GM23338 (cell line): ENCODE data around the gene ACBD5. TPM values are rescaled to one million over a fixed set of nuclear protein-coding genes. Genes with fewer than 3 reads are reported as not detected.

Source experiments
- ATAC-seq: fragments of 200-7000 bp; cut with Tn5 transposase; 3 replicates; pipeline ENCODE4 v1.9.1; 2020
- DNase-seq: peaks from one replicate; pipeline ENCODE4 v3.0.0-alpha.2; 2015; ENCODE audit warnings: low spot score
- H2AFZ ChIP-seq: fragments of 200-600 bp; sonication (generic); 2 replicates; pipeline ENCODE4 v1.8.0; 2016; ENCODE audit warnings: antibody characterized with exemption, mild to moderate bottlenecking, moderate library complexity
- H3F3A ChIP-seq: fragments of 200-600 bp; sonication (generic); replicated peaks from 2 replicates; pipeline ENCODE4 v1.8.0; 2017; ENCODE audit warnings: antibody characterized with exemption, mixed run types, low read depth
- H3K27ac ChIP-seq: fragments of 200-600 bp; sonication (generic); 2 replicates; pipeline ENCODE4 v1.6.1; 2016; ENCODE audit warnings: low read depth
- H3K27me3 ChIP-seq: fragments of 200-600 bp; sonication (generic); 2 replicates; pipeline ENCODE4 v1.8.0; 2016; ENCODE audit warnings: mild to moderate bottlenecking, mixed run types, moderate library complexity; ENCODE audit not compliant: insufficient read depth
- H3K36me3 ChIP-seq: fragments of 200-600 bp; sonication (generic); 2 replicates; pipeline ENCODE4 v1.8.0; 2016; ENCODE audit warnings: mild to moderate bottlenecking; ENCODE audit not compliant: insufficient read depth
- H3K4me1 ChIP-seq: fragments of 200-600 bp; sonication (generic); 2 replicates; pipeline ENCODE4 v1.8.0; 2016; ENCODE audit warnings: mild to moderate bottlenecking, moderate library complexity; ENCODE audit not compliant: insufficient read depth
- H3K4me2 ChIP-seq: fragments of 200-600 bp; sonication (generic); 2 replicates; pipeline ENCODE4 v1.7.1; 2017; ENCODE audit warnings: mixed run types
- H3K4me3 ChIP-seq: fragments of 200-600 bp; sonication (generic); 2 replicates; pipeline ENCODE4 v1.6.1; 2016; ENCODE audit warnings: mixed run types
- H3K79me2 ChIP-seq: fragments of 200-600 bp; sonication (generic); replicated peaks from 2 replicates; pipeline ENCODE4 v1.8.0; 2017; ENCODE audit warnings: mild to moderate bottlenecking; ENCODE audit not compliant: insufficient read depth
- H3K9me2 ChIP-seq: fragments of 200-600 bp; sonication (generic); 2 replicates; pipeline ENCODE4 v1.8.0; 2017; ENCODE audit not compliant: insufficient read depth
- H4K20me1 ChIP-seq: fragments of 200-600 bp; sonication (generic); replicated peaks from 2 replicates; pipeline ENCODE4 v1.8.0; 2017; ENCODE audit warnings: mild to moderate bottlenecking; ENCODE audit not compliant: insufficient read depth
- H3K27ac Mint-ChIP-seq: 2 replicates; pipeline ENCODE4 v1.8.0; 2020; ENCODE audit warnings: inconsistent platforms, mild to moderate bottlenecking, moderate library complexity, mixed read lengths
- H3K27me3 Mint-ChIP-seq: 3 replicates; pipeline ENCODE4 v1.8.0; 2022; ENCODE audit warnings: low read depth, mild to moderate bottlenecking, moderate library complexity, mixed read lengths, inconsistent platforms; ENCODE audit not compliant: insufficient read depth, poor library complexity
- H3K36me3 Mint-ChIP-seq: 3 replicates; pipeline ENCODE4 v1.8.0; 2021; ENCODE audit warnings: low read depth, mild to moderate bottlenecking, inconsistent platforms, moderate library complexity, mixed read lengths
- H3K4me1 Mint-ChIP-seq: 3 replicates; pipeline ENCODE4 v1.8.0; 2020; ENCODE audit warnings: mild to moderate bottlenecking, inconsistent platforms, mixed read lengths
- H3K4me3 Mint-ChIP-seq: 3 replicates; pipeline ENCODE4 v1.8.0; 2021; ENCODE audit warnings: moderate library complexity, mild to moderate bottlenecking, inconsistent platforms, mixed read lengths
- H3K9me3 Mint-ChIP-seq: 3 replicates; pipeline ENCODE4 v1.8.0; 2020; ENCODE audit warnings: moderate library complexity, mild to moderate bottlenecking, inconsistent platforms, mixed read lengths
- CREB1 ChIP-seq: fragments of 250-450 bp; sonication (Bioruptor Pico); IDR thresholded peaks from 2 replicates; pipeline ENCODE4 v1.5.0; 2020; ENCODE audit warnings: low read depth, mild to moderate bottlenecking, moderate library complexity
- CTCF ChIP-seq, 2 experiments: fragments of 200-600 bp in 1 of 2; sonication (generic) in 1 of 2; conservative IDR thresholded peaks; 2 replicates each; pipeline versions ENCODE4 v1.5.1 to v1.6.1; 2016 to 2017; ENCODE audit warnings: antibody characterized with exemption in 2 of 2, low read depth in 2 of 2, mild to moderate bottlenecking in 2 of 2, moderate library complexity in 1 of 2
- ETS1 ChIP-seq: IDR thresholded peaks from 2 replicates; pipeline ENCODE4 v1.6.1; 2016; ENCODE audit warnings: antibody characterized with exemption
- EZH2 ChIP-seq: fragments of 200-600 bp; sonication (generic); IDR thresholded peaks from one replicate; pipeline ENCODE4 v1.8.0; 2017; ENCODE audit warnings: antibody characterized with exemption, mild to moderate bottlenecking, low read depth; ENCODE audit not compliant: unreplicated experiment
- EZH2phosphoT487 ChIP-seq: fragments of 200-600 bp; sonication (generic); IDR thresholded peaks from one replicate; pipeline ENCODE4 v1.8.1; 2018; ENCODE audit warnings: antibody characterized with exemption; ENCODE audit not compliant: unreplicated experiment
- JUNB ChIP-seq: IDR thresholded peaks from one replicate; pipeline ENCODE4 v1.6.1; 2016; ENCODE audit warnings: antibody characterized with exemption; ENCODE audit not compliant: unreplicated experiment
- NANOG ChIP-seq: IDR thresholded peaks from 2 replicates; pipeline ENCODE4 v1.6.1; 2016; ENCODE audit warnings: antibody characterized with exemption, borderline replicate concordance
- POLR2AphosphoS5 ChIP-seq: IDR thresholded peaks from 2 replicates; pipeline ENCODE4 v1.6.1; 2016; ENCODE audit warnings: antibody characterized with exemption, low read depth
- REST ChIP-seq: IDR thresholded peaks from one replicate; pipeline ENCODE4 v1.6.1; 2018; ENCODE audit warnings: antibody characterized with exemption; ENCODE audit not compliant: unreplicated experiment
- STAT1 ChIP-seq: IDR thresholded peaks from one replicate; pipeline ENCODE4 v1.6.1; 2016; ENCODE audit warnings: antibody characterized with exemption; ENCODE audit not compliant: unreplicated experiment
- ZNF114 ChIP-seq: fragments of 250-450 bp; sonication (Bioruptor Pico); IDR thresholded peaks from 2 replicates; pipeline ENCODE4 v1.5.0; 2020; ENCODE audit warnings: mild to moderate bottlenecking, moderate library complexity
- ZNF331 ChIP-seq: fragments of 250-450 bp; sonication (Bioruptor Pico); IDR thresholded peaks from 2 replicates; pipeline ENCODE4 v1.5.0; 2020; ENCODE audit warnings: low read depth, mild to moderate bottlenecking, moderate library complexity
- ZNF462 ChIP-seq: fragments of 250-450 bp; sonication (Bioruptor Pico); IDR thresholded peaks from 2 replicates; pipeline ENCODE4 v1.5.0; 2020; ENCODE audit warnings: mild to moderate bottlenecking, moderate library complexity
- polyA plus RNA-seq: library from polyadenylated mRNA; unstranded; fragments of >200 nt; fragmentation: Nextera tagmentation; extraction: Ambion mirVana; gene quantifications from 2 replicates; pipeline ENCODE4 v1.2.1, GENCODE V29; 2016
- total RNA-seq: library from RNA; depleted of rRNA; stranded (reverse); fragments of >200 nt; shearing (Covaris generic); gene quantifications from 2 replicates; pipeline ENCODE4 v1.2.3, GENCODE V29; 2014

The ACBD5 gene
- total and polyA plus RNA-seq, 2 experiments from 2014 or later = 9.8 to 10.1 TPM

- peaks cover 28% of the 10 kb centered on the region for H3K36me3 ChIP-seq
- no peaks in the 10 kb centered on the region for H3K4me1 ChIP-seq
- H3K9me3 Mint-ChIP-seq = no peaks in the 10 kb centered on the region
- H4K20me1 ChIP-seq = peaks cover 3% of the 10 kb centered on the region; the same call in 1 of the 2 replicates
- H3K27me3 ChIP-seq = no peaks in the 10 kb centered on the region
- no peak for TF ChIP-seq ZNF331
- no peak for TF ChIP-seq EZH2phosphoT487
- no peak for TF ChIP-seq REST
- TF ChIP-seq ZNF114 (CRISPR knock-in tag) = no peak
- TF ChIP-seq EZH2 = no peak
- TF ChIP-seq CTCF (conservative IDR thresholded peaks at IDR 0.05; ENCODE audit: low read depth in 2 of 2) = no peak
- TF ChIP-seq CREB1 (CRISPR knock-in tag) = no peak
- no peak for TF ChIP-seq STAT1
- TF ChIP-seq ETS1 = no peak
- no peak for TF ChIP-seq JUNB
- no peak for TF ChIP-seq NANOG
- no peak for TF ChIP-seq POLR2AphosphoS5
- TF ChIP-seq ZNF462 (CRISPR knock-in tag) = no peak
- no peak overlapping the region for H3K4me3 Mint-ChIP-seq
- no peak overlapping the region for H3K27ac Mint-ChIP-seq
- no peaks in the 10 kb centered on the region for H3K4me1 Mint-ChIP-seq
- no peak overlapping the region for H3K4me2 ChIP-seq
- H3K27me3 Mint-ChIP-seq = no peaks in the 10 kb centered on the region
- no peak overlapping the region for H2AFZ ChIP-seq
- no peaks in the 10 kb centered on the region for H3K79me2 ChIP-seq
- H3K36me3 Mint-ChIP-seq = peaks cover 34% of the 10 kb centered on the region
- ATAC-seq (no peak), DNase-seq (no peak)
- no peak overlapping the region for H3K27ac ChIP-seq
- H3F3A ChIP-seq = no peaks in the 10 kb centered on the region
- H3K9me2 ChIP-seq = no peaks in the 10 kb centered on the region
- no peak overlapping the region for H3K4me3 ChIP-seq
Measured at GRCh38 chr10:27188259-27188658, 52.3 kb downstream of the ACBD5 start.
